HCT116 (cell line): ENCODE measurements around the gene LMNTD2.
"Not testable (repeated sequence)": the region's sequence is repeated elsewhere in the genome, so short reads cannot be mapped to it uniquely, and the experiment has no call there.

Experiments used
- POLR2A ChIP-seq: IDR thresholded peaks from 2 replicates; pipeline ENCODE4 v1.7.0; 2011; ENCODE audit warnings: borderline replicate concordance; ENCODE audit not compliant: insufficient read depth, insufficient read length; ENCODE audit errors: extremely low read depth
- RAD21 ChIP-seq: IDR thresholded peaks from 2 replicates; pipeline ENCODE4 v1.6.1; 2012; ENCODE audit warnings: low read depth, mild to moderate bottlenecking
- TCF7L2 ChIP-seq: IDR thresholded peaks from 2 replicates; pipeline ENCODE4 v1.7.0; 2011; ENCODE audit warnings: borderline replicate concordance, inconsistent platforms; ENCODE audit not compliant: insufficient read depth, insufficient read length; ENCODE audit errors: extremely low read depth
- TF ChIP-seq, protein P1 (sequence below), 3 experiments: fragments of 200-600 bp in 1 of 3; sonication (generic) in 1 of 3; IDR thresholded peaks in 2 of 3; conservative IDR thresholded peaks in 1 of 3; 2 replicates each; pipeline ENCODE4 v1.5.1; 2012 to 2017; ENCODE audit warnings: low read depth in 2 of 3, low read length in 2 of 3, antibody characterized with exemption in 1 of 3, borderline replicate concordance in 1 of 3, control low read depth in 1 of 3, mild to moderate bottlenecking in 1 of 3, mixed read lengths in 1 of 3, mixed run types in 1 of 3, moderate library complexity in 1 of 3; ENCODE audit not compliant: insufficient read depth in 1 of 3

DNA sequence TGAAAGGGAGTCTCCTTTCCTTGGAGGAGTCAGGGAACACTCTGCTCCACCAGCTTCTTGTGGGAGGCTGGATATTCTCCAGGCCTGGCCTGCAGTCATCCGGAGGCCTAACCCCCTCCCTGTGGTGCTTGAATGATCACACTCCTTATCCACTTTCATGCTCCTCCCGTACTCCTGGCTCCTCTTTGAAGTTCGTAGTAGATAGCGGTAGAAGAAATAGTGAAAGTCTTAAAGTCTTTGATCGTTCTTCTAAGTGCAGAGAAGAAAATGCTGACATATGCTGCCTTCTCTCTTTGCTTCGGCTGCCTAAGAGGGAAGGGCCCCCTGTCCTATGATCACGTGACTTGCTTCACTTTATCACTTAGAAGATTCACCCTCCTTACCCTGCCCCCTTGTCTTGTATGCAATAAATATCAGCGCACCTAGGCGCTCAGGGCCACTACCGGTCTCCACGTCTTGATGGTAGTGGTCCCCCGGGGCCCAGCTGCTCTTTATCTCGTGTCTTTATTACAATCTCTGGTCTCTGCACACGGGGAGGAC is 13.6 kb upstream of the LMNTD2 start:
- TF ChIP-seq, protein P1, sequence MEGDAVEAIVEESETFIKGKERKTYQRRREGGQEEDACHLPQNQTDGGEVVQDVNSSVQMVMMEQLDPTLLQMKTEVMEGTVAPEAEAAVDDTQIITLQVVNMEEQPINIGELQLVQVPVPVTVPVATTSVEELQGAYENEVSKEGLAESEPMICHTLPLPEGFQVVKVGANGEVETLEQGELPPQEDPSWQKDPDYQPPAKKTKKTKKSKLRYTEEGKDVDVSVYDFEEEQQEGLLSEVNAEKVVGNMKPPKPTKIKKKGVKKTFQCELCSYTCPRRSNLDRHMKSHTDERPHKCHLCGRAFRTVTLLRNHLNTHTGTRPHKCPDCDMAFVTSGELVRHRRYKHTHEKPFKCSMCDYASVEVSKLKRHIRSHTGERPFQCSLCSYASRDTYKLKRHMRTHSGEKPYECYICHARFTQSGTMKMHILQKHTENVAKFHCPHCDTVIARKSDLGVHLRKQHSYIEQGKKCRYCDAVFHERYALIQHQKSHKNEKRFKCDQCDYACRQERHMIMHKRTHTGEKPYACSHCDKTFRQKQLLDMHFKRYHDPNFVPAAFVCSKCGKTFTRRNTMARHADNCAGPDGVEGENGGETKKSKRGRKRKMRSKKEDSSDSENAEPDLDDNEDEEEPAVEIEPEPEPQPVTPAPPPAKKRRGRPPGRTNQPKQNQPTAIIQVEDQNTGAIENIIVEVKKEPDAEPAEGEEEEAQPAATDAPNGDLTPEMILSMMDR (IDR thresholded peaks at IDR 0.05 in 2 of 3, conservative IDR thresholded peaks at IDR 0.05 in 1 of 3; ENCODE audit: borderline replicate concordance in 1 of 3, insufficient read depth in 1 of 3, low read depth in 2 of 3, low read length in 2 of 3) = not testable (repeated sequence)
- TF ChIP-seq RAD21, TCF7L2, POLR2A: not testable (repeated sequence)
